HG03025 (cell line): ENCODE measurements around the gene PSTPIP1.

ENCODE experiments used
- ATAC-seq: cut with Tn5 transposase; IDR thresholded peaks from one replicate; pipeline ENCODE4 v1.9.1; 2021; ENCODE audit warnings: mild to moderate bottlenecking, moderate library complexity; ENCODE audit not compliant: unreplicated experiment, low FRiP score

Gene PSTPIP1

GRCh38 chr15:77017091-77017660 lies 22.2 kb downstream of the PSTPIP1 start:
- ATAC-seq: no peak

GRCh38 chr15:77017761-77018720 lies 23.1 kb downstream of the PSTPIP1 start:
- no peak for ATAC-seq

- no peak for ATAC-seq
These were observed 24.0 kb downstream of the PSTPIP1 start for GRCh38 chr15:77018796-77019505.

- no peak for ATAC-seq
These were observed 24.8 kb downstream of the PSTPIP1 start for GRCh38 chr15:77019521-77020331.

GRCh38 chr15:77020348-77021087 lies 25.6 kb downstream of the PSTPIP1 start:
- no peak for ATAC-seq

- no peak for ATAC-seq
These were observed 26.2 kb downstream of the PSTPIP1 start for GRCh38 chr15:77021088-77021481.

GRCh38 chr15:77021803-77022381 lies 27.0 kb downstream of the PSTPIP1 start:
- ATAC-seq: no peak

- no peak for ATAC-seq
These were observed 28.0 kb downstream of the PSTPIP1 start for GRCh38 chr15:77022646-77023575.

- ATAC-seq: no peak
These were observed 28.8 kb downstream of the PSTPIP1 start for GRCh38 chr15:77023576-77024272.

GRCh38 chr15:77024273-77025082 lies 29.6 kb downstream of the PSTPIP1 start:
- no peak for ATAC-seq

- no peak for ATAC-seq
These were observed 30.4 kb downstream of the PSTPIP1 start for GRCh38 chr15:77025083-77025901.

- no peak for ATAC-seq
These were observed 31.1 kb downstream of the PSTPIP1 start for GRCh38 chr15:77025941-77026411.

GRCh38 chr15:77026501-77027110 lies 31.7 kb downstream of the PSTPIP1 start:
- ATAC-seq: no peak

GRCh38 chr15:77027111-77027696 lies 32.3 kb downstream of the PSTPIP1 start:
- no peak for ATAC-seq
